HAP-1 (cell line): ENCODE measurements around the gene RBM38.

Experiments
- DNase-seq, 2 experiments: peaks; one replicate each; pipeline ENCODE4 v3.0.0-alpha.2; 2016 to 2020; ENCODE audit warnings: low spot score in 2 of 2
- H3K27me3 ChIP-seq: fragments of 250-450 bp; sonication (Bioruptor Pico); 2 replicates; pipeline ENCODE4 v1.5.1; 2020; ENCODE audit warnings: low read depth, mild to moderate bottlenecking, moderate library complexity
- H3K36me3 ChIP-seq: fragments of 250-450 bp; sonication (Bioruptor Pico); replicated peaks from 2 replicates; pipeline ENCODE4 v1.5.1; 2020; ENCODE audit warnings: mild to moderate bottlenecking
- H3K4me1 ChIP-seq: fragments of 250-450 bp; sonication (Bioruptor Pico); 2 replicates; pipeline ENCODE4 v1.5.1; 2020; ENCODE audit warnings: mild to moderate bottlenecking
- H3K4me3 ChIP-seq: fragments of 250-450 bp; sonication (Bioruptor Pico); 2 replicates; pipeline ENCODE4 v1.5.1; 2020; ENCODE audit warnings: mild to moderate bottlenecking, moderate library complexity
- H3K9me3 ChIP-seq: fragments of 250-450 bp; sonication (Bioruptor Pico); 2 replicates; pipeline ENCODE4 v1.5.1; 2020; ENCODE audit warnings: mild to moderate bottlenecking, moderate library complexity
- in situ Hi-C: fragments of 300-500 bp; cut with MboI; formaldehyde crosslinking; loops from 3 replicates; pipeline ENCODE4 v1.14.3; 2020; ENCODE audit warnings: low sequenced_read_pairs, inconsistent platforms, mixed read lengths

Gene RBM38

GRCh38 chr20:57408131-57408530, 16.9 kb downstream of the RBM38 start:
- Histone ChIP-seq H3K27me3 (no peaks in the 10 kb centered on the region), H3K9me3 (no peaks in the 10 kb centered on the region), H3K4me1 (no peaks in the 10 kb centered on the region), H3K4me3 (no peak overlapping the region), H3K36me3 (peaks cover 23% of the 10 kb centered on the region)
- DNase-seq: no peak
- in situ Hi-C loops: no loop called here

DNA sequence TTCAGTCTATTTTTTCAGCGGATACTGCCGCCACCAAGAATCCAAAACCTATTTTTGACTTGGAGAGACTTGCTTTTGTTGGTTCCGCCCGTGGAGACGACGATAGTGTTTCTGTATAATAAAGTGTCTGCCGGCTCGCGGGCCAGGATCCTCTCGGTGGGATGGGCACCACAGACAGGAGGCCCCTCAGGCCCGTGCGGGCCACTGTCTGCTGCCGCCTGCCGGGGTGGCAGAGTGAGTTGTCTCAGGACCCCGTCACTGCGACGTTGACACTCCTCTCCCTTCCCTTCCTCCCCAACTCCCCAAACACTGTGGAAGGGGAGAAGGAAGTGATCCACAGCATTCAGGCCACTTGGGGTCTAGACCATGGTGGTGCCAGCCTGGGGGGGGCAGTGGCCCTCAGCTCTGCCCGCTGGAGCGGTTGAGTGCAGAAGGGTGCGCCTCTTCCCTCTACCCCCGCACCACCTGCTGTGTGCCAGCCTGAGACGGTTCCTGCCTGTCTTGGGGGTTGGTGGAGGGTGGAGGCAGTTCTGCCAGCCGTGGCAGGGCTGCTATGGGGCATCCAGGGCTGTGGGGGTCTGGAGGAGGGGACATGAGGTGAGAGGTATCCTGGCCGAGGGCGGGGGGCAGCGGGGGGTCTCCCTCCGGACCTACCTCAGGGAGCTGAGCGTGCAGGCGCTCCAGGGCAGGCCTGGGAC, 17.5 kb downstream of the RBM38 start:
- H3K27me3 ChIP-seq: no peaks in the 10 kb centered on the region
- no peak overlapping the region for H3K4me3 ChIP-seq
- DNase-seq: no peak
- in situ Hi-C loops: no loop called here
- H3K9me3 ChIP-seq: no peaks in the 10 kb centered on the region
- peaks cover 23% of the 10 kb centered on the region for H3K36me3 ChIP-seq
- H3K4me1 ChIP-seq: no peaks in the 10 kb centered on the region

GRCh38 chr20:57409316-57409671, 18.1 kb downstream of the RBM38 start:
- peaks cover 23% of the 10 kb centered on the region for H3K36me3 ChIP-seq

GRCh38 chr20:57409672-57410397, 18.6 kb downstream of the RBM38 start:
- Histone ChIP-seq H3K36me3 (peaks cover 23% of the 10 kb centered on the region), H3K4me3 (no peak overlapping the region), H3K27me3 (no peaks in the 10 kb centered on the region), H3K9me3 (no peaks in the 10 kb centered on the region), H3K4me1 (no peaks in the 10 kb centered on the region)
- in situ Hi-C loops: no loop called here
- no peak for DNase-seq

More at GRCh38 chr20:57409316-57409671, 18.1 kb downstream of the RBM38 start:
- Histone ChIP-seq H3K4me1 (no peaks in the 10 kb centered on the region), H3K9me3 (no peaks in the 10 kb centered on the region), H3K27me3 (no peaks in the 10 kb centered on the region), H3K4me3 (no peak overlapping the region)
- in situ Hi-C loops: no loop called here
- no peak for DNase-seq

DNA sequence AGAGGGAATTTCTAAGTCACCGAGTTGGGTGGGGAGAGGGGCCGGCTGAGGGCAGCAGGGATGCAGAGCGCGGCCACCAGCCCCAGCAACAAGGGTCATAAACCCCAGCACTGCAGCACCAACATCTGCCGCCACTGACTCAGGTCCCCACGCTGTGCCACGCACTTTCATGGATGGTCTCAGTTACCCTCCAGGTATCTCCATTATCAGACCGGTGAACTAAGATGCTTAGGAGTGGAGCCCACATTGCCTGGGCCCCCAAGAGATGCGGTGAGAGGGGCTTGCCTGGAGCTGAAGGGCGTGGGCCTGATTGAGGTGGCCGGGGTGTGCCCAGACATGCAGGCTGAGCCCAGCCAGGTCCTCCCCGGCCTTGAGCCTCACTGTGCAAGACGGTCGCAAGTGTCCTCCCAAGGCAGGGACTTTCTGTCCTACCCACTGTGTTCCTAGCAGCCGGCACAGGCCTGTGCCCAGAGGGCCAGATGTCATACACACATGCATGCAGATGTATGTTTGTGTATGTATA, 19.3 kb downstream of the RBM38 start:
- no peak for DNase-seq
- no peak overlapping the region for H3K4me3 ChIP-seq
- peaks cover 18% of the 10 kb centered on the region for H3K36me3 ChIP-seq
- H3K27me3 ChIP-seq: no peaks in the 10 kb centered on the region
- no peaks in the 10 kb centered on the region for H3K9me3 ChIP-seq
- no peaks in the 10 kb centered on the region for H3K4me1 ChIP-seq
- in situ Hi-C loops: no loop called here

DNA sequence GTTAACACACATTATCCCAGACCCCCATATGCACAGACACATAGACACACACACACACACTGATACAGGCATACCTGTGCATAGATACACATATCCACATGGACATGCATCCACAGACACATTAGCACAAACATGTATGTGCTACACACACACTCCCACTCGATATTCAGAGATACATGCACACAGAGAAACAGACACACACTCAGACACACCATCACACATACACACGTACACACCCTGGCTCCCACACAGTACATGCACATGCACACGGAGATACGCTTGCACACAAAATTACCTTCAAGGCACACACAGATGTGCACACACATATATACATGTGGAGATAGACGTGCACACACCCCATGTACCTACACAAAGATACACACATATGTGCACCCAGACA, 19.7 kb downstream of the RBM38 start:
- no peak for DNase-seq
- Histone ChIP-seq H3K27me3 (no peaks in the 10 kb centered on the region), H3K4me1 (no peaks in the 10 kb centered on the region), H3K9me3 (no peaks in the 10 kb centered on the region), H3K4me3 (no peak overlapping the region), H3K36me3 (peaks cover 18% of the 10 kb centered on the region)
- in situ Hi-C loops: no loop called here

DNA sequence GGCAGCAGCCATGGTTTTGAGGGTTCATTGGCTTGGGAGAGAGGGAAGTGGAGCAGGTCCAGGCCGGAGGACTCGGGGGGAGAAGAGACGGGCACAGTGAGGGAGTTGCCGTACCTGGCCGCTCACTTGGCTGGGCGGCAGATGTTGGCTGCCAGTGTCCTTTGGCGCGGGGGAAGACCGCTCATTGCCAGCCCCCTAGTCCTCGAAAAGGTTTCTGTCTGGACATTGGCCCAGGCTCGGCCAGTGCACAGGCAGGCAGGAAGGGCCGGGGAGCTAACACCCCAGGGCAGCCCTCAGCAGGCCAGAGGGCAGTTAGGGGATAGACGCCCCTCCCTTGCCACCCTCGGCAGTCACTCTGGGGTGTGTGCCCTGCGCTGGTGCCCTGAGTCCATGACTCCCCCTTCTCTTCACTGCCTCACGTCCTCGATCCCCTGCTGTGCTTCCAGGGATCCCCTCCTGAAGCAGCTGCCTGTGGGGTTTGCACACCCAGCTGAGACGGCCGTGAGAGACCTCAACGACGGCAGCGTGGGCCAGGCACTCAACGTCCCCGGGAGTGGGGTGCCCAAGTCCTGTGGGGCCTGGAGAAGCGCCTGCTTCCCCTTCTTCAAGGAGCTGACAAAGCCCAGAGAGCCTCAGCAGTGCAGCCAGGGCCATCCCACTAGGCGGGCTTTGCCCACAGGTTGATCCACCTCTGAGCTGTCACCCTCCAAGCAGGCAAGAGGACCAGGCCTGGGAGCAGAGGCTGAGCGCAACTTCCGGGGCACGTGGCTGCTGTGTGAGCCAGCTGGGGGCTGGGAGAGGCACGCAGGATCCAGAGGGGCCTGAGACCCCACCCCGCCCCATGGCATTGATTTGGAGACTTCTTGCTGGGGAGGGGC, 20.4 kb downstream of the RBM38 start:
- Histone ChIP-seq H3K9me3 (no peaks in the 10 kb centered on the region), H3K4me1 (no peaks in the 10 kb centered on the region), H3K36me3 (peaks cover 15% of the 10 kb centered on the region), H3K27me3 (no peaks in the 10 kb centered on the region), H3K4me3 (no peak overlapping the region)
- in situ Hi-C loops: no loop called here
- DNase-seq: no peak

DNA sequence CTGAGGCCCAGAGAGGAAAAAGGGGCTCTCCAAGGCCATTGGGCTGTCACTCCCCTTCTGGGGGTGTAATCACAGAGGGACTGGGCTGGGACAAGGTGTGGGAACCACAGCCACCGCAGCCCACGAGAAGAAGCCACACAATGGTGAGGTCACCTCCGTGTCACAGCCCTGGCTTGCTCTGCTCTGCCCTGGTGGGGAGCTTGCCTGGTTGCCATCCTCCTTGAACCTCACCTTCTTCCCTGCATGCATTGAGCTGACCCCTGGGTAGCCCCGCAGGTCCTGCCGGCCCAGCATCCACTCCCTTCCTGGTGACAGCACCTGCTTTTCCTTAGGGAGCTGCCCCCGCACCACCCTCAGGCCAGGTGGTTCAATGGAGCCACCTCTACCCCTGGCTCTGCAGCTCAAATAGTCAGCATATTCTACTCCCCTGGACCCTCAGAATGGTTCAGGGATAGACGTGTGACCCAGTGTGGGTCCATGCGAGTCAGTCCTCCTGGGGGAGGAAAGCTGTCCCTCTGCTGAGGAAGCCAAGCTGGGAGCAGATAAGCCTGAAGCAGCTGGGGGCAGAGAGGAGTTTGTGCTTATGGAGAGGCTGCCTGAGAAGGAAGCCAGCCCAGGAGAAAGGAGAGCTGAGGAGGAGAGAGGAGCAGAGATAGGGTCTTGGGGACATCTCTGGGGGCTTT, 21.3 kb downstream of the RBM38 start:
- no peak for DNase-seq
- in situ Hi-C loops: no loop called here
- Histone ChIP-seq H3K9me3 (no peaks in the 10 kb centered on the region), H3K4me1 (no peaks in the 10 kb centered on the region), H3K36me3 (peaks cover 12% of the 10 kb centered on the region), H3K4me3 (no peak overlapping the region), H3K27me3 (no peaks in the 10 kb centered on the region)

GRCh38 chr20:57413986-57414385, 22.8 kb downstream of the RBM38 start:
- Histone ChIP-seq H3K4me3 (no peak overlapping the region), H3K27me3 (no peaks in the 10 kb centered on the region), H3K9me3 (no peaks in the 10 kb centered on the region), H3K36me3 (no peaks in the 10 kb centered on the region), H3K4me1 (no peaks in the 10 kb centered on the region)
- no peak for DNase-seq
- in situ Hi-C loops: no loop called here

GRCh38 chr20:57414867-57415592, 23.8 kb downstream of the RBM38 start:
- in situ Hi-C loops: no loop called here
- Histone ChIP-seq H3K4me1 (no peaks in the 10 kb centered on the region), H3K4me3 (no peak overlapping the region), H3K9me3 (no peaks in the 10 kb centered on the region), H3K36me3 (no peaks in the 10 kb centered on the region), H3K27me3 (no peaks in the 10 kb centered on the region)
- DNase-seq: no peak

DNA sequence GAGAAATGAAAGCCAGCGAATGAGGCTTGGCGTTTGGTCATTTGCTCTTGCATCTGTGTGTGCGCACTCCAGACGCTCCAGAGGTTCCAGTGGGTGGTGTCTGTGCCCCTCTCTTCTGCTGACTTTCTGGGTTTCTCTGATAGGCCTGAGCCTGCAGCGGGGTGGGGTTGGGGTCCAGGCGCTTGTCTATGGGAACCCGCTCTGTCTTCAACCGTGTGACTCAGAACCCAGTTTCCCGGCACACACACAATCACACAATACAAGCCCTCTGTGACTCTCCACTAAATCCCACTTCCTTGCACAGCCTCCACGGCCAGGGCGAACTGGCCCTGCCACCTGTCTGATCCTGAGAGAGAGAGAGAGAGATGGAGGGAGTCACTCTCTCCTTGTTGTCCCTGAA, 24.6 kb downstream of the RBM38 start:
- in situ Hi-C loops: no loop called here
- DNase-seq: no peak
- Histone ChIP-seq H3K4me3 (no peak overlapping the region), H3K9me3 (no peaks in the 10 kb centered on the region), H3K27me3 (no peaks in the 10 kb centered on the region), H3K4me1 (no peaks in the 10 kb centered on the region), H3K36me3 (no peaks in the 10 kb centered on the region)

GRCh38 chr20:57416296-57417022, 25.3 kb downstream of the RBM38 start:
- no peak for DNase-seq
- Histone ChIP-seq H3K4me1 (no peaks in the 10 kb centered on the region), H3K9me3 (no peaks in the 10 kb centered on the region), H3K36me3 (no peaks in the 10 kb centered on the region), H3K27me3 (no peaks in the 10 kb centered on the region), H3K4me3 (no peak overlapping the region)
- in situ Hi-C loops: no loop called here
